ENCODE results near the gene PPP2R5E.

GRCh38 chr14:63421919-63422318, 121.3 kb downstream of the PPP2R5E start:
- no peak for TF ChIP-seq CTCF (IDR thresholded peaks at IDR 0.05)
- no peak for TF ChIP-seq POLR2A (IDR thresholded peaks at IDR 0.05)
